Keratinocyte (primary cell): ENCODE data around the gene CDCP1.

Experiments used
- EZH2 ChIP-seq: IDR thresholded peaks from one replicate; pipeline ENCODE4 v1.6.1; 2012; ENCODE audit warnings: inconsistent platforms, mild to moderate bottlenecking, low read length, moderate library complexity
- TF ChIP-seq, protein P1 (sequence below), 3 experiments: IDR thresholded peaks in 1 of 3; conservative IDR thresholded peaks in 1 of 3; optimal IDR thresholded peaks in 1 of 3; 2 replicates in 2 of 3; 3 replicates in 1 of 3; pipeline versions ENCODE3 to v1.5.1; 2011; ENCODE audit warnings: low read length in 3 of 3, mild to moderate bottlenecking in 3 of 3, moderate library complexity in 2 of 3, control low read depth in 1 of 3, inconsistent platforms in 1 of 3; ENCODE audit not compliant: insufficient read depth in 2 of 3; ENCODE audit errors: extremely low read depth in 1 of 3

DNA sequence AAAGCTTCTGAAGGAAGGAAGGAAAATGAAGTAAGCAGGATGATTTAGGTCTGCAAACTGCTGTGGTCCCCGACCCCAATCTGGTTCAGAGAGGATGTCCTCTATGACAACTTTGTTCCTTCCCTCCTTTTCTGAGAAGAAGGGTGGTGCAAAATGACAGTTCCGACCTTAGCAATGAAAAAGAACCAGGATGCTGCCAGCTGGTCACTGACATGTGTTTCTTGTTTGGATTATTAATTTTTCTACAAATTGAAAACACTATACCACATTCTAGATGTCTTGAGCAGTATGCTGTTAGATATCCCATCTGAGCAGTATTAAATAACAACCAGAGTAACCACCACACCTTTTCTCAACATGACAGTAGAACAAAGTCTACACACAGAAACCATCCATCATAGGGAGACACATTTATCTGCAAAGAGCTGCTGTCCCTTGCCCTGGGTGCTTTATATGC is 27.5 kb downstream of the CDCP1 start:
- TF ChIP-seq EZH2, result no peak
- TF ChIP-seq, protein P1, sequence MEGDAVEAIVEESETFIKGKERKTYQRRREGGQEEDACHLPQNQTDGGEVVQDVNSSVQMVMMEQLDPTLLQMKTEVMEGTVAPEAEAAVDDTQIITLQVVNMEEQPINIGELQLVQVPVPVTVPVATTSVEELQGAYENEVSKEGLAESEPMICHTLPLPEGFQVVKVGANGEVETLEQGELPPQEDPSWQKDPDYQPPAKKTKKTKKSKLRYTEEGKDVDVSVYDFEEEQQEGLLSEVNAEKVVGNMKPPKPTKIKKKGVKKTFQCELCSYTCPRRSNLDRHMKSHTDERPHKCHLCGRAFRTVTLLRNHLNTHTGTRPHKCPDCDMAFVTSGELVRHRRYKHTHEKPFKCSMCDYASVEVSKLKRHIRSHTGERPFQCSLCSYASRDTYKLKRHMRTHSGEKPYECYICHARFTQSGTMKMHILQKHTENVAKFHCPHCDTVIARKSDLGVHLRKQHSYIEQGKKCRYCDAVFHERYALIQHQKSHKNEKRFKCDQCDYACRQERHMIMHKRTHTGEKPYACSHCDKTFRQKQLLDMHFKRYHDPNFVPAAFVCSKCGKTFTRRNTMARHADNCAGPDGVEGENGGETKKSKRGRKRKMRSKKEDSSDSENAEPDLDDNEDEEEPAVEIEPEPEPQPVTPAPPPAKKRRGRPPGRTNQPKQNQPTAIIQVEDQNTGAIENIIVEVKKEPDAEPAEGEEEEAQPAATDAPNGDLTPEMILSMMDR (optimal IDR thresholded peaks at IDR 0.05 in 1 of 3, IDR thresholded peaks at IDR 0.05 in 1 of 3, conservative IDR thresholded peaks at IDR 0.05 in 1 of 3; ENCODE audit: extremely low read depth in 1 of 3, insufficient read depth in 2 of 3, low read length in 3 of 3), result no peak
